Measurements from ENCODE around the gene PRR23B. TPM values are rescaled to one million over a fixed set of nuclear protein-coding genes. Genes with fewer than 3 reads are reported as not detected.
"Not testable (repeated sequence)": the region's sequence is repeated elsewhere in the genome, so short reads cannot be mapped to it uniquely, and the experiment has no call there.

PRR23B gene
- total RNA-seq (2014; rRNA removed; shearing (Covaris generic); ENCODE audit: low replicate concordance): not detected in 2 replicates

- Histone ChIP-seq H3K4me3 (no peak within 1 kb of the TSS), H3K27me3 (no peaks in the 10 kb centered on the region), H3K36me3 (no peaks in the 10 kb centered on the region), H3K9me3 (no peaks in the 10 kb centered on the region)
- no peak for DNase-seq
Observed at GRCh38 chr3:139020868-139021234, at the start of gene PRR23B. Gene PRR23B, minus strand, starts transcription at chr3:139020926. Its CDS starts 265 bp downstream, at chr3:139020661.

GRCh38 chr3:139062918-139063317 is 42.2 kb upstream of the PRR23B start:
- Histone ChIP-seq H3K36me3 (no peaks in the 10 kb centered on the region), H3K9me3 (no peaks in the 10 kb centered on the region), H3K4me3 (no peak overlapping the region), H3K27me3 (no peaks in the 10 kb centered on the region)
- no peak for DNase-seq

- no peak overlapping the region for H3K4me3 ChIP-seq
- no peaks in the 10 kb centered on the region for H3K36me3 ChIP-seq
- no peaks in the 10 kb centered on the region for H3K27me3 ChIP-seq
- DNase-seq: no peak
- H3K9me3 ChIP-seq: no peaks in the 10 kb centered on the region
Observed at GRCh38 chr3:139052802-139053600, 32.3 kb upstream of the PRR23B start.

GRCh38 chr3:139044366-139045210 is 23.9 kb upstream of the PRR23B start, which contains the start of gene PRR23C:
Gene PRR23C, minus strand, starts transcription at chr3:139044892. Its CDS starts 272 bp downstream, at chr3:139044620.
- 0 out of 2 replicates have a peak, but pooled peaks cover 2% of the 10 kb centered on the region for H3K27me3 ChIP-seq
- no peak within 1 kb of the TSS for H3K4me3 ChIP-seq
- no peaks in the 10 kb centered on the region for H3K36me3 ChIP-seq
- no peak for DNase-seq
- no peaks in the 10 kb centered on the region for H3K9me3 ChIP-seq

GRCh38 chr3:139043554-139044365 is 23.0 kb upstream of the PRR23B start:
- H3K9me3 ChIP-seq: no peaks in the 10 kb centered on the region
- no peak overlapping the region for H3K4me3 ChIP-seq
- H3K27me3 ChIP-seq: 0 out of 2 replicates have a peak, but pooled peaks cover 2% of the 10 kb centered on the region
- H3K36me3 ChIP-seq: no peaks in the 10 kb centered on the region
- no peak for DNase-seq

GRCh38 chr3:139037478-139037877 is 16.8 kb upstream of the PRR23B start:
- H3K36me3 ChIP-seq: no peaks in the 10 kb centered on the region
- H3K27me3 ChIP-seq: 0 out of 2 replicates have a peak, but pooled peaks cover 2% of the 10 kb centered on the region
- no peaks in the 10 kb centered on the region for H3K9me3 ChIP-seq
- no peak for DNase-seq
- no peak overlapping the region for H3K4me3 ChIP-seq

- Histone ChIP-seq H3K4me3 (no peak overlapping the region), H3K36me3 (no peaks in the 10 kb centered on the region), H3K27me3 (no peaks in the 10 kb centered on the region), H3K9me3 (peaks cover 21% of the 10 kb centered on the region)
- no peak for DNase-seq
Observed at GRCh38 chr3:139032326-139033002, 11.7 kb upstream of the PRR23B start.

GRCh38 chr3:139030576-139030975 is 9.8 kb upstream of the PRR23B start:
- H3K9me3 ChIP-seq: peaks cover 21% of the 10 kb centered on the region
- DNase-seq, H3K36me3 ChIP-seq, H3K27me3 ChIP-seq, H3K4me3 ChIP-seq: not testable (repeated sequence)

- H3K4me3 ChIP-seq: no peak overlapping the region
- DNase-seq: no peak
- H3K36me3 ChIP-seq: no peaks in the 10 kb centered on the region
- H3K9me3 ChIP-seq: peaks cover 4% of the 10 kb centered on the region
- no peaks in the 10 kb centered on the region for H3K27me3 ChIP-seq
Observed at GRCh38 chr3:139024968-139025367, 4.2 kb upstream of the PRR23B start.

- Histone ChIP-seq H3K9me3 (no peaks in the 10 kb centered on the region), H3K4me3 (no peak overlapping the region), H3K27me3 (no peaks in the 10 kb centered on the region), H3K36me3 (no peaks in the 10 kb centered on the region)
- no peak for DNase-seq
Observed at GRCh38 chr3:139020036-139020867, 474 bp downstream of the PRR23B start.

GRCh38 chr3:139016430-139017048 is 4.2 kb downstream of the PRR23B start:
- no peak for DNase-seq
- no peaks in the 10 kb centered on the region for H3K36me3 ChIP-seq
- no peak overlapping the region for H3K4me3 ChIP-seq
- H3K27me3 ChIP-seq: peaks cover 2% of the 10 kb centered on the region
- peaks cover 11% of the 10 kb centered on the region for H3K9me3 ChIP-seq

- no peak for DNase-seq
- H3K9me3 ChIP-seq: peaks cover 9% of the 10 kb centered on the region; the same call in 1 of the 2 replicates
- no peak within 1 kb of the TSS for H3K4me3 ChIP-seq
- no peaks in the 10 kb centered on the region for H3K27me3 ChIP-seq
- no peaks in the 10 kb centered on the region for H3K36me3 ChIP-seq
Observed at GRCh38 chr3:139006051-139006716, 14.5 kb downstream of the PRR23B start, which contains the start of gene PRR23A. Gene PRR23A, minus strand, starts transcription at chr3:139006268. Its CDS starts 0 bp downstream, at chr3:139006268.

GRCh38 chr3:139005356-139005993 is 15.3 kb downstream of the PRR23B start:
- DNase-seq: no peak
- Histone ChIP-seq H3K36me3 (no peaks in the 10 kb centered on the region), H3K9me3 (peaks cover 9% of the 10 kb centered on the region; the same call in 1 of the 2 replicates), H3K27me3 (no peaks in the 10 kb centered on the region), H3K4me3 (no peak overlapping the region)

- peaks cover 2% of the 10 kb centered on the region; the same call in 1 of the 2 replicates for H3K9me3 ChIP-seq
- H3K4me3 ChIP-seq: no peak overlapping the region
- H3K27me3 ChIP-seq: peaks cover 18% of the 10 kb centered on the region
- H3K36me3 ChIP-seq: no peaks in the 10 kb centered on the region
- DNase-seq: no peak
Observed at GRCh38 chr3:138995706-138996105, 25.0 kb downstream of the PRR23B start.
